Activated T-cell treated with anti-CD3 and anti-CD28 coated beads, Interleukin-2, amount 50 U/mL, for 24 hours (primary cell): ENCODE results near the gene TAF4.
"Not testable (repeated sequence)": the region's sequence is repeated elsewhere in the genome, so short reads cannot be mapped to it uniquely, and the experiment has no call there.

Source experiments
- DNase-seq: peaks from one replicate; pipeline ENCODE4 v3.0.0-alpha.2; 2020
- H3K27ac Mint-ChIP-seq: 2 replicates; pipeline ENCODE4 v1.8.0; 2020; ENCODE audit warnings: mild to moderate bottlenecking, mixed read lengths
- H3K27me3 Mint-ChIP-seq: 2 replicates; pipeline ENCODE4 v1.8.0; 2020; ENCODE audit warnings: mixed read lengths
- H3K36me3 Mint-ChIP-seq: 2 replicates; pipeline ENCODE4 v1.8.0; 2020; ENCODE audit warnings: low read depth, mixed read lengths
- H3K4me1 Mint-ChIP-seq: 2 replicates; pipeline ENCODE4 v1.8.0; 2020; ENCODE audit warnings: low read depth, mixed read lengths
- H3K4me3 Mint-ChIP-seq: 2 replicates; pipeline ENCODE4 v1.8.0; 2020; ENCODE audit warnings: mild to moderate bottlenecking, moderate library complexity, mixed read lengths
- H3K9me3 Mint-ChIP-seq: 2 replicates; pipeline ENCODE4 v1.8.0; 2020; ENCODE audit warnings: mixed read lengths

The TAF4 gene

DNA sequence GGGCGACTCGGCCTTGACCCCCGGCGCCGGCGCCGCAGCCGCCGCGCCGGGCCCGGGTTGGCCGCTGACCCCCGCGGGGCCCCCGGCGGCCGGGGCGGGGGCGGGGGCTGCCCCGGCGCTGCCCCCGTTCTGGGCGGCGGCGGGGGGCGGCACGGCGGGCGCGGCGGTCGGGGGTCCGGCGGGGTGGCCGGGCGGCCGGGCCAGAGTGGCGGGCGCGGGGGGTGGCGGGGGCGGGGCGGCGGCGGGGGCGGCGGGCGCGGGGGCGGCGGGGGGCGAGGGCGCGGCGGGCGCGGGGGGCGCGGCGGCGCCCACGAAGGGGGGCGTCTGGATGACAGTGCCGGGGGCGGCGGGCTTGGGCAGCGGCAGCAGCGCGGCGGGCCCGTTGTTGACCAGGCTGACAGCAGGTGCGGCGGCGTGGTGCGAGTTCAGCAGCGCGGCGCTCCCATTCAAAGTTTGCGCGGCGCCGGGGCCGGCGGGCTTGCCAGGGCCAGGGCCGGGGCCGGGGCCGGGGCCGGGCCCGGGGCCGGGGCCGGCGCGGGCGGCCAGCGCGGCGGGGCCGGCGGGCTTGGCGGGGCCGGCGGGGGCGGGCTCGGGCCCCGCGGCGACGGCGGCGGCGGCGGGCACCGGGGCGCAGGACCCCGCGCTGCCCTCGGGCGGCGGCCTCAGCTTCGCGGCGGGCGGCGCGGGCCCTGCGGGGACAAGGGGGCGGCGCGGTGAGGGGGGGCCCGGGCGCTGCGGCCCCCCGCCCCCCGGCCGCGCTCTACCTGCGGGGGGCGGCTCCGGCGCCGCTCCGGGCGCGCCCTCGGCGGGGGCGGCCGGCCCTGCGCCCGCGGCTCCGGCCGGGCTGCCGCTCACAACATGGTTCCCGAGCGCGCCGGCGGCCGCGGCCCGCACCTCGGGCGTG lies 659 bp downstream of the TAF4 start:
- no peaks in the 10 kb centered on the region for H3K9me3 Mint-ChIP-seq
- peaks cover 38% of the 10 kb centered on the region for H3K36me3 Mint-ChIP-seq
- H3K4me3 Mint-ChIP-seq, result peak overlapping the region; percentile 79
- no peaks in the 10 kb centered on the region for H3K27me3 Mint-ChIP-seq
- DNase-seq, result no peak
- peaks cover 57% of the 10 kb centered on the region for H3K4me1 Mint-ChIP-seq
- no peak overlapping the region for H3K27ac Mint-ChIP-seq

DNA sequence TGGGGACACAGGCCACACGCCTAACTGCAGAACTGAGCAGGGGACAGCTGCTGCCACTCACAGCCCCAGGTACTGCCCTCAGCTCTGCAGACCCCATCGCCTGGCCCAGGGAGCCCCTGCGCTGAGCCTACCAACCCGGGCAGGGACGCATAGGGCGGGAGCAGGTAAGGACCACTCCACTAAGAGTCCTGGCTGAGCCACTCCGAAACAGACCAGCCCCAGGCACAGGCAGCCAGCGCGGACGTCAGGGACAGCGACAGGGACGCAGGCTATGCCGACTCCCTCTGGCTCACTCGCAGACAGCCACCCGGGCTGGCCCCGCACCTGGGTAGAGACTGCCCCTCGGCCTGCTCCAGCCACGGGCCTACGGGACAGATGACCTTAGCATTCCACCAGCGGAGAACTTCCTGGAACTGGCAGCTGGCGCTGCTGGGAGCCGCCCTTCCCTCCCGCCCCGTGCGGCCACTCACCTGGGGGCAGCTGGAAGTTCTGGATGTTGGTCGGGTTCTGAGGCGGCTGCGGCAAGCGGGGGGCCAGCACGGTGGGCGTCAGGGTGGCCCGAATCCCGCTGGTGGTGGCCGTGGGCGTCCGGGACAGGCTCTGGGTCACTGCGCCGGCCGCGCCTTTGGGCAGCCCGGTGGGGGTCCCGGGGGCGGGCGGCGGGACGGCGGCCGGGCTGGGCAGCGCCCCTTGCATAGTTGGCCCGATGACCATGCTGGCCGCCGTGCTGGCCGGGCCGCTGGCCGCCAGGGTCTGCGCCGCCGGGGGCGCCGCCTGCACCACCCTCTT lies 1.5 kb downstream of the TAF4 start:
- Mint-ChIP-seq H3K27ac (peak overlapping the region; percentile 81), H3K27me3 (no peaks in the 10 kb centered on the region), H3K4me3 (peak overlapping the region; percentile 81), H3K9me3 (no peaks in the 10 kb centered on the region), H3K4me1 (peaks cover 66% of the 10 kb centered on the region), H3K36me3 (peaks cover 45% of the 10 kb centered on the region)
- DNase-seq, result no peak

DNA sequence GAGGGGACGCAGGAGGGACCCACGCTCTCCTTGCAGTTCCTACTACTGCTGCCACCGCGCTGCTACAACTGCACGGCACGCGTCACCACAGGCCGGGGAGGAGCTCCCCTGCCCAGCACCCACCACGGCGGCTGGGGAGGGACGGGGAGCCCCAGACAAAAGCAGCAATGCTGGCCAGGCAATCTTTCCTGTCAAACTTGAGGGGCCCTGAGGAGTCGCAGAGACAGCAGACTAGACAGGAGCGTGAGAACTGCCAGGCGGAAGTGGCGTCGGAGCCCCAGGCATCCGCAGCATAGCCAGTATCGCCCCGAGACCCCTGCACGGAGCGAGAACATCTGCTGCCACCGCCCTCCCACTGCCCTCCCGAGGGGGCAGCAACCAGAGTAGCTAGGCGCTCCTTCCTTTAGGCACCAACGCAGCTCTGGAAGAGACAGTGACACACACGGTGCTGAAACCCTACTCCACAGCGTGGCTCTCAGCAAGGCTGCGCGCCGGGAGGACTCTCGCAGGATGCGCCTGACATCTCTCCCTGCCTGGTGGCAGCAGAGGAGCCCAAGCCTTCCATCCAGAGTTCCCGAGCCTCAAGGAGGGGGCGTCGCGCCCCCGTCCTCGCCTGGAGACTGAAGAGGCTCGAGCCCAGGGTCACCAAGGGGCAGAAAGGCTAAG lies 2.2 kb downstream of the TAF4 start:
- peaks cover 69% of the 10 kb centered on the region for H3K4me1 Mint-ChIP-seq
- no peaks in the 10 kb centered on the region for H3K9me3 Mint-ChIP-seq
- H3K27me3 Mint-ChIP-seq, result no peaks in the 10 kb centered on the region
- peak overlapping the region; percentile 81 for H3K4me3 Mint-ChIP-seq
- no peak for DNase-seq
- H3K36me3 Mint-ChIP-seq, result peaks cover 46% of the 10 kb centered on the region
- H3K27ac Mint-ChIP-seq, result peak overlapping the region; percentile 81

DNA sequence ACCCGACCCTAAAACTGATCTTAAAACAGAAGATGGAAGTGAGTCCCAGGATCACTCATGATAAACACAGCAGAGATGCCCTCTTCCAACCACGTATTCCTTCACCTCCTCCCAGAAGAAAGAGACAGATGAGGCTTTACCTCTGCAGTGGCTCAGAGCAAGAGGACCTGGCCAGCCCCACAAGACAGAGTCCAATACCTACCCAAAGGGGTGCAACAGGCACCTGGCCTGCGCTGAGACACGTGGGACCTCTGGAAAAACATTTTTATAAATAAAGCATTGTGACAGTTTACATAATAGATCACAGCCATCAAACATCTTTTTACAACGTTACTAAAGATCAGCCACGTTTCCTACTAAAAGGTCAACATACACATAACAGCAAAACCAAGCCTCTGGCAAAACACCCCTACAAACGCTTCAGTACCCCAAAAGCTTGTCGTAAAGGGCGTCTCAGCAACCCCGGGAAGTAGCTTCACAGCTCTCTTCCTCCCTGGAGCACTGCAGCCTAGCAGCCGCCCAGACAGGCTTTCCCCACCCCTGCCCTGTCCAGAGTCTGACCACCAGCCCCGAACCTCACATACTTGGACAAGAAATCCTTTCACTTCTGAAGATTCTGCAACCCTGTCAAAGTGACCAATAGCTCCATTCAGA lies 2.9 kb downstream of the TAF4 start:
- Mint-ChIP-seq H3K27ac (peak overlapping the region; percentile 0), H3K4me3 (peak overlapping the region; percentile 81), H3K27me3 (no peaks in the 10 kb centered on the region), H3K36me3 (peaks cover 46% of the 10 kb centered on the region), H3K9me3 (no peaks in the 10 kb centered on the region), H3K4me1 (peaks cover 65% of the 10 kb centered on the region)
- no peak for DNase-seq

DNA sequence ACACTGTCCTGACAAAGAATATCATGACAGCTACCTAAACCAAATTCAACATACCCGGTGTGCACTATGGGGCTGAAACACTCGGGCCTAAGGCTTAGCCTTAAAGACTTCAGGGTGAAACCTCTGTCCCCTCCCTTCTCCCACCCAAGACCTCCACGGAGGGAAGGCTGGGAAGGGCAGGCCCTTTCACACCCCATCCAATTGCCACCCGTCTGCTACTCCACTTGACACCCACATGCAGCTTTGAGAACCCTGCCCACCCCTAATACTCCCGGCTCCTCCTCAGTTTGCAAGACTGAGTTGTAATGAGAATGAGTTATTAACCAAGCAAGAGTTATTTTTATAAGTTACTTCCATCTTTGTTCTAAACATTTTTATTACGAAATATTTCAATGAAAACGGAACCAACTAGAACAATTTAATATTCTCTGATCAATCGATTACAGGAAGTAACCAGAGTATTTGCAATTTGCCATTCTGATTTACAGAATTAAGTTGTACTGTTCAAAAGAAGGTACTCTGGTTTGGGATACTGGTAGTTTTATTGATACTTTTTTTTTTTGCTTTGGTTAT lies 3.7 kb downstream of the TAF4 start:
- no peak for DNase-seq
- Mint-ChIP-seq H3K36me3 (peaks cover 46% of the 10 kb centered on the region), H3K27me3 (no peaks in the 10 kb centered on the region), H3K4me1 (peaks cover 62% of the 10 kb centered on the region), H3K4me3 (no peak overlapping the region), H3K27ac (peak overlapping the region; percentile 38), H3K9me3 (no peaks in the 10 kb centered on the region)

DNA sequence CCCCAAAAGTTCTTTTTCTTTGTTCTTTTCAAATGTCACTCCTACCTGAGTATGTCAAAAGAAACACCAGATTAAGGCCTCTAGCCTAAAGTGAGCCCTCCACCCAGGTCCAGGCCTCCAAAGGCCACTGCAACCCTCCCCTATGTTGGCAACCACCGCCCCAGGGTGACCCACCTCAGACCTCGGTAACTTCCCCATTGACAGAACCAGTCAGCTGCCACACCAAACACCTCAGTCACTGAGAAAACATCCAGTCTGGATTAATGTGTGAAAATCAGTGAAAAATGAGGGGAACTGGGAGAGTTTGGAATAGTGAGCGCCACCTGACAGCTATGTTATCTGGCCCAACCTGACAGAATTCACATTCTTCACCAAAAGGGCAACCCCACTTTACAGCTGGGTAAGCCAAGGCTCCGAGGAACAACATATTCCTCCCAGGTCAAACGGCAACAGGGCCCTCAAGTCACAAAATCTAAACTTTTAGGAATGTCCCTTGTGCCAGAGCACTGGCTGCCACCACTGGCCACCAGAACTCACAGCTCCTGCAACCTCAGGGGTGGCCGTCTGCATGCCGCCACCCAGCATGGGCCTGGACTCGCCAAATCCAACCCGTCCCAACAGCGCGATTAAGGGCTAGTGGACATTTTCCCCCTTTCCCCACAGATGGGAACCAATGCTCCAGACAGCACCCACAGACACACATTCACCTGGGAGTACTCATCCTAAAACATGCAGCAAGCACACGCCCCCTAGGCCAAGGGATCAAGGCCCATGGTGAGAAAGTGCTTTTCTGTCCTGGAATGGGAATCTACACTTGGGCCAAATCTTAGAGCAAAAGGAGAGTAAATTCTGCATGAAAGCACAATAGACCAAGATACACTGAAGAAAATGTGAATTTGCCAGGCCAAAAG lies 4.8 kb downstream of the TAF4 start:
- no peak overlapping the region for H3K4me3 Mint-ChIP-seq
- H3K9me3 Mint-ChIP-seq, result no peaks in the 10 kb centered on the region
- H3K36me3 Mint-ChIP-seq, result peaks cover 47% of the 10 kb centered on the region
- no peaks in the 10 kb centered on the region for H3K27me3 Mint-ChIP-seq
- no peak for DNase-seq
- no peak overlapping the region for H3K27ac Mint-ChIP-seq
- peaks cover 65% of the 10 kb centered on the region for H3K4me1 Mint-ChIP-seq

DNA sequence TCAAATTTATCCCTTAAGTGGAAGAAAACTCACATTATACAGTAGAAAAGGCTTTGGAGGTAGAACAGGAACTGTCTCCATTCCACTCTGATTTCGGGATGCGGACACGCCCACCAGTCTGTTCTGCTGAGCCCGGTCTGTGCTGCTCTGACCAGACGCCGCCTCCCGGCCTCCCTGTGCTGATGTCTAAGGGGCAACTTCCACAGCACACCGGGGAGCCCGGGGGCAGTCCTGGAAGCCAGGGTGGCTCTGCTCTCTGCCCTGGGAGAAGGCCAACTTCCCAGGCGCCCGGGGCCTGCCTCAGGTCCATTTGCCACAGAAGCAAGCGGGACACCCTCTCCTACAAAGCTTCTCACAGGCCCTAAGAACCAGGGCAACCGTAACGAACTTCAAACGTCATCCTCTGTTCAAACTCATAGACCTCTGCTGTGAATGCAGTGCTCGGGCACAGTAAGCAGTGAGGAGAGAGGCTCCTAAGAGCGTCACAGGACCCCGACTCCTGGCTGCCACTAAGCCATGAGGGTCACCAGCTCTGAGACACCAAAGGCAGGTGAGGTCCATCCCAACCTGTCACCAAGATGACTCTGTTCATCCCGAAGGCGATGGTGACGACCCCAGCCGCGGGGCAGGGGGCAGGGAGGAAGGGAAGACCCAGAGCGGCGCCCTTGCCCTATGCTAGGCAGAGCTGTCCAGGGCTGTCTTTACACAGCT lies 5.6 kb downstream of the TAF4 start:
- no peak overlapping the region for H3K4me3 Mint-ChIP-seq
- peaks cover 47% of the 10 kb centered on the region for H3K36me3 Mint-ChIP-seq
- H3K4me1 Mint-ChIP-seq, result peaks cover 72% of the 10 kb centered on the region
- H3K9me3 Mint-ChIP-seq, result no peaks in the 10 kb centered on the region
- no peak for DNase-seq
- no peaks in the 10 kb centered on the region for H3K27me3 Mint-ChIP-seq
- H3K27ac Mint-ChIP-seq, result no peak overlapping the region

DNA sequence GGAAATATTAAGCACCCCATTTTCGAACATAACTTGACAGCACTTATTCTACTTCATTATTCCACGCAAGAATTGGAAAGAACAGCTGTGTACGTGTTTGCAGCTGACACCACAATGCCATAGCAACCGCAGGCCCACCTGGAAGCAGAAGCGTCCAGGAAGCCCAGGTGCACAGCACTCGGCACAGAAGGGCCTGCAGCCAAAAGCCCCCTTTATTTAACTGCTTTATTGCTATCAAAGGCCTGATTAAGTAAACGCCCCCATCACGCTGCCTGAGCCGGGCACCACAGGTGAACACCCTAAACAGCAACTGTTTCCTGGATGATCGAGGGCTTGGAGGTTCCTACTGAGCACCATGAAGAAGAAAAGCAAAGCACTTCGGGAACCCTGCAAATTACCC lies 6.3 kb downstream of the TAF4 start:
- Mint-ChIP-seq H3K4me3 (no peak overlapping the region), H3K36me3 (peaks cover 54% of the 10 kb centered on the region), H3K27ac (no peak overlapping the region), H3K4me1 (peaks cover 79% of the 10 kb centered on the region), H3K9me3 (no peaks in the 10 kb centered on the region), H3K27me3 (no peaks in the 10 kb centered on the region)
- no peak for DNase-seq

DNA sequence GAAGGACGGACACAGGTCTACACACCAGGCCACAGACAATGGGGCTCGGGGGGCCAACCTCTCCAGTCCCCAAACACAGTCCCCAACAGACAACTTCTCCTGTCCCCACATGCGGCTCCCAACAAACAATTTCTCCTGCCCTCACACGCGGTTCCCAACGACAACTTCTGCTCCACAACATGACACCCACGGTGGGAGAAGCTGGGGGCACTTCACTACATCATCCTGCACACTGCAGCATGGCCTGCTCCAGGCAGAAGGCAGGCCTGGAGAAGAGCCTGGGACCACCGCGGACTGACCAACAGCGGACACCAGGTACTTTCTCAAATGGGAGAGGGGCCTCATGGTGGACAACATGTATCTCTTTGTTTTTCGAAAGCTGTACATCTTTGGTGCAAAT lies 6.7 kb downstream of the TAF4 start:
- Mint-ChIP-seq H3K36me3 (peaks cover 56% of the 10 kb centered on the region), H3K4me1 (peaks cover 81% of the 10 kb centered on the region), H3K9me3 (no peaks in the 10 kb centered on the region), H3K4me3 (no peak overlapping the region), H3K27me3 (no peaks in the 10 kb centered on the region), H3K27ac (no peak overlapping the region)
- DNase-seq, result no peak

DNA sequence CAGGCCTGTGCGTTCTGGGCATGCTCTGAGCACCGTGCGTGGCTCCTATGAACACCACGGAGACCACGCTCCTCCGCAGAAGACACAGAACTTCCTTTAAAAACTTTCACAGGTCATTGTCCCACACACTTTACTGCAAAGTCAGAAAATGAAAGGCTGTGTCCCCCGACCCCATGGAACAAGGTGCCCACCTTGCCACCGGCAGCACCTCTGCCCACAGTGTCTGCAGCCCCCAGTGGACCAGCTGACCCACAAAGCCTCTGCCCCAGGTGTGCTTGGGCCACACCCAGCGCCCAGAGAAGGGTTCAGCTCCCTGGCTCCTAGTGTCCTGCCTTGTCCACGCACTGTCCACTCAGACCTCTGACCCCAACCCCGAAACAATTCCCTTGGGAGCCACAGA lies 8.7 kb downstream of the TAF4 start:
- no peaks in the 10 kb centered on the region for H3K27me3 Mint-ChIP-seq
- peaks cover 75% of the 10 kb centered on the region for H3K4me1 Mint-ChIP-seq
- DNase-seq, result peak; percentile 15
- no peak overlapping the region for H3K27ac Mint-ChIP-seq
- no peak overlapping the region for H3K4me3 Mint-ChIP-seq
- H3K36me3 Mint-ChIP-seq, result peaks cover 47% of the 10 kb centered on the region
- H3K9me3 Mint-ChIP-seq, result no peaks in the 10 kb centered on the region

DNA sequence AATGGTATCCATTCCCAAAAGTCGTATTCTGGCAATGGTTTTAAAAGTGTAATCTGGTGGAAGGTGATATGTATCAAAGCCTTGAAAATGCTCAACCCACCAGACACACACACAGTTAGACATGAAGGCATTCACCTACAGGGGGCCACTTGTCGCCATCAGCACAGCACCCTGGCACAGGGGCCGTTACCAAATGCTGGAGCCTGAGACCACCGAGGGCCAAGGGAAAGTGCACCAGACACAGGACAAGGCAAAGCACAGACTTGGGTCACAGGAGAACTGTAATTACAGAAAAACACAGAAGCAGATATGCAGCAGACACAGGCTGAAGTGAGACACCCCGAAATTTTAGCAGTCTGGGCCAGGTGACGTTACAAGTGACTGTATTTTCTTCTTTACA lies 9.3 kb downstream of the TAF4 start:
- DNase-seq, result no peak
- Mint-ChIP-seq H3K4me1 (peaks cover 74% of the 10 kb centered on the region), H3K27ac (no peak overlapping the region), H3K36me3 (peaks cover 41% of the 10 kb centered on the region), H3K9me3 (no peaks in the 10 kb centered on the region), H3K27me3 (no peaks in the 10 kb centered on the region), H3K4me3 (no peak overlapping the region)

DNA sequence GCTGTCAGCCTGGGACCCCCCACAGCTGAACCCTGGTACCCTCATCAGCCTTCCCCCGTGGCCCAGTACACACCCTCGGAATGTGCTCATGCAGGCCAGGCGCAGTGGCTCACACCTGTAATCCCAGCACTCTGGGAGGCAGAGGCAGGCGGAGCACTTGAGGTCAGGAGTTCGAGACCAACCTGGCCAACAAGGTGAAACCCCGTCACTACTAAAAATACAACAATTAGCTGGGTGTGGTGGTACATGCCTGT lies 9.9 kb downstream of the TAF4 start:
- H3K27ac Mint-ChIP-seq, DNase-seq, H3K27me3 Mint-ChIP-seq, H3K4me3 Mint-ChIP-seq, H3K9me3 Mint-ChIP-seq: not testable (repeated sequence)
- Mint-ChIP-seq H3K36me3 (peaks cover 36% of the 10 kb centered on the region), H3K4me1 (peaks cover 69% of the 10 kb centered on the region)
